Choroid plexus epithelial cell (primary cell): Measurements from ENCODE around the gene FNDC3B.
A peak's percentile ranks its signal among the peaks of the same experiment; 100 is the strongest.
"Not testable (repeated sequence)": the region's sequence is repeated elsewhere in the genome, so short reads cannot be mapped to it uniquely, and the experiment has no call there.

Source experiments
- DNase-seq: peaks from one replicate; pipeline ENCODE4 v3.0.0-alpha.2; 2010; ENCODE audit warnings: low read depth
- H3K4me3 ChIP-seq: 2 replicates; pipeline ENCODE4 v1.5.1; 2011; ENCODE audit warnings: low read depth, mild to moderate bottlenecking, control low read depth, low read length, moderate library complexity
- CTCF ChIP-seq: conservative IDR thresholded peaks from 2 replicates; pipeline ENCODE4 v1.5.1; 2011; ENCODE audit warnings: low read depth, mild to moderate bottlenecking, control low read depth, inconsistent platforms, low read length, moderate library complexity

FNDC3B gene

DNA sequence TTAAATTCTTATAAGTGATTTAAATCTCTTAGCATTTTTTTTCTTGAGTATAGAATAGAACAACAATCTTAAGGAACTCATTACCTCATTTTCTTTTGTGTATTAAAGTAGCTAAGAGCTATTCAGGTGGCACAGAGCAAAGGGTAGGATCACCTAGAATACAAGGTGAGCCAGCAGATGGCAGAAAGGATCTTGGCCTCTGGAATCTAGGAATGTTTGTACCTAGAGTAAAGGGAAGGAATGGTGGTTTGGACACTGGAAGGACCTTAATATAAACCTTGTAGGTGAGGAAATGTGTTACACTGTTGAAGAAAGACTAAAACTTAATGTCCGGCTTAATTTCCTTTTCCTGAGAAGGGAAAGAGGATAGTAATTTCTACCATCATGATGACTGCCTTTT is 319.9 kb downstream of the FNDC3B start:
- H3K4me3 ChIP-seq, result no peak overlapping the region
- TF ChIP-seq CTCF, result no peak
- DNase-seq, result no peak

DNA sequence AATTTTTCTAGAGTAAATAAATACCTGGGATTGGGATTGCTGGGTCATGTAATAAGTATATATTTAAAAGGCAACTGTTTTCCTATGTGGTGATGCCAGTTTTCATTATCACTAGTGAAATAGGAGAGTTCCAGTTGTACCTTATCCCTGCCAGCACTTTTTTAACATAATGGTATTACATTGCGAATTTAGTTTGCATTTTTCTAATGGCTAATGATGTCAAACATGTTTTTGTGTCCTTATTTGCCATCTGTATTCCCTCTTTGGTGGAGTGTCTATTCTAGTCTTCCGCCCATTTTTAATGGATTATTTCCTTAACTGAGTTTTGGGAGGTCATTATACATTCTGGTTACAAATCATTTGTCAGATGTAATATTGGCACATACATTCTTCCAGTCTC is 320.6 kb downstream of the FNDC3B start:
- TF ChIP-seq CTCF, result no peak
- DNase-seq, result no peak

GRCh38 chr3:172362583-172362982 is 323.2 kb downstream of the FNDC3B start:
- H3K4me3 ChIP-seq, result no peak overlapping the region
- no peak for DNase-seq
- TF ChIP-seq CTCF, result no peak

More for the DNA sequence above, 320.6 kb downstream of the FNDC3B start:
- no peak overlapping the region for H3K4me3 ChIP-seq

DNA sequence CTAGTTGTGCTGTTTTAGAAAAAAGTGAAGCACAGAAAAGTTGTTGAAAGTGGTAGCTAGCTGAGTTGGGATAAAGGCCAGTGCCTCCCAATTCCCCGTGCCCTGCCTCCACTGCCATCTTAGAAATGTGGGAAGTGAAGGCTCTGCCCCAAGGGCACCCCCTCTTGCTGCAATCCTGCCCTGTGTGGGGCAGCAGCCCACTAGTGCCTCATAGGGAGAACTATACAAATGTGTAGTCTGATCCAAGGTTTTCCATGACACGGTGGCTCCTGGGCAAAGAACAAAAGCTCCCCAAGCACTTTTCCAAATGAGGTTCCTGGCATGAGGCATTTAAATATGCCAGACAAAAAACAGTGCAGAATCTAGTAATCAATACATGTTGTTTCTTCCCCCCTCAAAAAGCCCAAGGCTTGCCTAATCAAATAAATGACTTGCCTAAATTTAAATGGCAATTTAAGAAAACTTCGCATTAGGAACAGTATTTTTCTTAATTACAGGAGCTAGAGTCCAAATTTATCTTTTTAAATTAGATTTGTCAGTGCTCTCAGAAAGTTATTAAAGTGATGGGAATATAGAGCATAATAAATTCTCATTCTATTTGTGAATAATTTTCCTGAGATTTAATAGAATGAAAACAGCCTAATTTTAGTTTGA is 325.1 kb downstream of the FNDC3B start:
- no peak overlapping the region for H3K4me3 ChIP-seq
- no peak for TF ChIP-seq CTCF
- no peak for DNase-seq

GRCh38 chr3:172365028-172365567 is 325.7 kb downstream of the FNDC3B start:
- TF ChIP-seq CTCF, result no peak
- DNase-seq, result no peak
- H3K4me3 ChIP-seq, result no peak overlapping the region

DNA sequence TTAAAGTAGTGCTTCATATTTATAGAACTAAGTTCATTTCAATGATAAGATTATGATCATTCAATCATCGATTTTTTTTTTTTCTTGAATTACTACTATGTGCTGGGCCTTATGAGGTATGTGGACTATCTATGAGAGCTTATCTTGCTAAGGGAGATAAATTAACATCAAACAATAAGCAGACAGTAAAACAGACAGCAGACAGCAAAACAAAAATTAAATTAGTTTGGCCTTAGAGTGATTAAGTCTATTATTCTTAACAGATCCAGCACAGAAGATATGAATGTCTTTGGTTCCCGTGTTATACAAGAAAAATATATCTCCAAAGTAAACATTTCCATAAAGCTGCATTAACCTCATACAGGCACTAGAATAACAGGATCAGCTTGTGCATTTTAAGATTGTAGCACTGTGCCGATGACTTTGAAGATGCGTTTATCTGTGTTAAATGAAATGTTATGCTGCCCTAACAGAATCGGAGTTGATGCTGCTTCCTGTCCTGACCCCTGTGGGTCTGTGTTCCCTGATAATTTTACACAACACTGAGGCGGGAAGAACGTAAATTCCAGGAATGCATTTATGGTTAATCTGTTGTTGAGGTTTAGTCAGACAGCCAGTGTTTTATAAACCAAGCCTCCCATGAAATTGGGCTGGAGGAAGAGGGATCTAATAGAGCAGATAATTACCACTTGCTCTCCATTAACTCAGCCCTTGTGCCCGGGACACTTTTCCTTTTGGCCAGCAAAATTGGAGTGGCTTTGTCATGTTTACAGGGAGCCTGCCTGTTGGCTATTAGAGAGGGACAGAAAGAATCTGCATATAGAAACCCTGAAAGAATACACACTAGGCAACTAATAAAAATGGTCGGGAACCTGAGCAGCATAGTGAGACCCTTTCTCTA is 328.1 kb downstream of the FNDC3B start:
- DNase-seq, result peak; percentile 74
- no peak overlapping the region for H3K4me3 ChIP-seq
- TF ChIP-seq CTCF, result no peak

GRCh38 chr3:172368556-172368955 is 329.2 kb downstream of the FNDC3B start:
- H3K4me3 ChIP-seq, result not testable (repeated sequence)
- peak; percentile 60 for DNase-seq
